MV-4-11 (cell line): ENCODE measurements around the gene NRCAM.
"Not testable (repeated sequence)": the region's sequence is repeated elsewhere in the genome, so short reads cannot be mapped to it uniquely, and the experiment has no call there.

Source experiments
- DNase-seq: peaks from one replicate; lab custom pipeline; 2025; lab: John Stamatoyannopoulos, UW

NRCAM gene

GRCh38 chr7:108280136-108280535 is 176.1 kb downstream of the NRCAM start:
- no peak for DNase-seq

- no peak for DNase-seq
These were observed 177.5 kb downstream of the NRCAM start for GRCh38 chr7:108278776-108279175.

- DNase-seq: no peak
These were observed 178.0 kb downstream of the NRCAM start for GRCh38 chr7:108278281-108278680.

GRCh38 chr7:108274447-108274846 is 181.8 kb downstream of the NRCAM start:
- peak; percentile 75 for DNase-seq

- not testable (repeated sequence) for DNase-seq
These were observed 183.3 kb downstream of the NRCAM start for GRCh38 chr7:108272891-108273290.

GRCh38 chr7:108270385-108271015 is 185.7 kb downstream of the NRCAM start:
- DNase-seq: no peak

- DNase-seq: no peak
These were observed 187.9 kb downstream of the NRCAM start for GRCh38 chr7:108268200-108268820.

GRCh38 chr7:108267615-108268014 is 188.6 kb downstream of the NRCAM start:
- no peak for DNase-seq

GRCh38 chr7:108266491-108266890 is 189.7 kb downstream of the NRCAM start:
- no peak for DNase-seq

- DNase-seq: no peak
These were observed 190.2 kb downstream of the NRCAM start for GRCh38 chr7:108266035-108266434.

GRCh38 chr7:108265007-108265406 is 191.2 kb downstream of the NRCAM start:
- no peak for DNase-seq

- no peak for DNase-seq
These were observed 192.8 kb downstream of the NRCAM start for GRCh38 chr7:108263425-108263824.

GRCh38 chr7:108261560-108262255 is 194.5 kb downstream of the NRCAM start:
- DNase-seq: no peak

- DNase-seq: not testable (repeated sequence)
These were observed 196.8 kb downstream of the NRCAM start for GRCh38 chr7:108259447-108259846.

- DNase-seq: no peak
These were observed 198.3 kb downstream of the NRCAM start for GRCh38 chr7:108257954-108258353.

- no peak for DNase-seq
These were observed 202.0 kb downstream of the NRCAM start for GRCh38 chr7:108254259-108254658.

- DNase-seq: no peak
These were observed 202.8 kb downstream of the NRCAM start for GRCh38 chr7:108253275-108254044.

GRCh38 chr7:108252177-108252576 is 204.1 kb downstream of the NRCAM start:
- no peak for DNase-seq

GRCh38 chr7:108251700-108252099 is 204.5 kb downstream of the NRCAM start:
- no peak for DNase-seq

- no peak for DNase-seq
These were observed 206.8 kb downstream of the NRCAM start for GRCh38 chr7:108249453-108249852.

GRCh38 chr7:108248821-108249220 is 207.4 kb downstream of the NRCAM start:
- DNase-seq: no peak

GRCh38 chr7:108248418-108248817 is 207.8 kb downstream of the NRCAM start:
- DNase-seq: no peak

GRCh38 chr7:108247614-108248013 is 208.6 kb downstream of the NRCAM start:
- DNase-seq: no peak
